Measurements from ENCODE around the gene TOR1AIP2. TPM values are rescaled to one million over a fixed set of nuclear protein-coding genes. Genes with fewer than 3 reads are reported as not detected.

The TOR1AIP2 gene
- total RNA-seq, 1 donor from 2014 or later = 49.4 TPM

- CTCF ChIA-PET = interaction anchor here (2.4 kb wide), 1 partner anchor 11 kb away, joined by 19 read pairs; no protein-coding TSS in a partner anchor
Observed at GRCh38 chr1:179821524-179821923, 56.1 kb downstream of the TOR1AIP2 start.

DNA sequence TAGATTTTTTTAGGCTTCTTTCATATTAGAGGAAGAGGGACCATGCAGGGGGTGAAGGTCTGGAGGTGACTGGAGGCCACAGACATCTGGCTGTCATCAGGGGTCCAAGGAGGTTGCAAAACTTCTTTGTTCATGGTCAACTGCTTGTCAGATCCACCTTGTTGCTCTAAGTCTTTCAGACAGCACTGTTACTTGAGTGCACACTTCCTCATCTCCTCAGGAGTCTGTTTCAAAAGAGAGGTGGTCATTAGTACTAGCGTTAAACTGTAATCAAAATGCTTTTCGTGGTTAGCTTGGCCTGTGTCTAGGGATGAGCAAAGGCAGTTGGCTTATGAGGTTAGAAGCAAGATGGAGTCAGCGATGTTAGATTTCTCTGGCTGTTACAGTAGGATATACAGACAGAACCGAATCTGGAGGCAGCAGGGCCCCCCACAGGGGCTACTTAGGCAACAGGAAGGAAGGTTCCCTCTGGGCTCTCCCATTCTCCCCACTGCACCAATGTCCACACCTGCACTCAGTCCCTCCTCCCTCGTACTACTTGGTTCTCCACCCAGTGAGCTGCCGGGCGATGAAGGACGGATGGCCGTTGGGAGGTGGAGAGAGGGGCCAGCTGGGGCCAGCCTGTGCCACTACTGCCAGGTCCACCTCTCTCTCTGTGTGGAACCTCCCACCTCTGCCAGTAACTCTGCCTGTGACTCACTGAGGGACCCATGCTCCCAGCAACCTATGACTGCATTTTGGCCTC lies 57.2 kb downstream of the TOR1AIP2 start:
- POLR2A ChIA-PET = no interaction called here

More at GRCh38 chr1:179821524-179821923, 56.1 kb downstream of the TOR1AIP2 start:
- TF ChIP-seq, protein P1, sequence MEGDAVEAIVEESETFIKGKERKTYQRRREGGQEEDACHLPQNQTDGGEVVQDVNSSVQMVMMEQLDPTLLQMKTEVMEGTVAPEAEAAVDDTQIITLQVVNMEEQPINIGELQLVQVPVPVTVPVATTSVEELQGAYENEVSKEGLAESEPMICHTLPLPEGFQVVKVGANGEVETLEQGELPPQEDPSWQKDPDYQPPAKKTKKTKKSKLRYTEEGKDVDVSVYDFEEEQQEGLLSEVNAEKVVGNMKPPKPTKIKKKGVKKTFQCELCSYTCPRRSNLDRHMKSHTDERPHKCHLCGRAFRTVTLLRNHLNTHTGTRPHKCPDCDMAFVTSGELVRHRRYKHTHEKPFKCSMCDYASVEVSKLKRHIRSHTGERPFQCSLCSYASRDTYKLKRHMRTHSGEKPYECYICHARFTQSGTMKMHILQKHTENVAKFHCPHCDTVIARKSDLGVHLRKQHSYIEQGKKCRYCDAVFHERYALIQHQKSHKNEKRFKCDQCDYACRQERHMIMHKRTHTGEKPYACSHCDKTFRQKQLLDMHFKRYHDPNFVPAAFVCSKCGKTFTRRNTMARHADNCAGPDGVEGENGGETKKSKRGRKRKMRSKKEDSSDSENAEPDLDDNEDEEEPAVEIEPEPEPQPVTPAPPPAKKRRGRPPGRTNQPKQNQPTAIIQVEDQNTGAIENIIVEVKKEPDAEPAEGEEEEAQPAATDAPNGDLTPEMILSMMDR (IDR thresholded peaks at IDR 0.05) = no peak
- Mint-ChIP-seq H3K4me1 (no peaks in the 10 kb centered on the region), H3K27me3 (peaks cover 8% of the 10 kb centered on the region), H3K4me3 (no peak overlapping the region), H3K27ac (no peak overlapping the region), H3K9me3 (no peaks in the 10 kb centered on the region), H3K36me3 (ENCODE audit: low read depth) (no peaks in the 10 kb centered on the region)
- DNase-seq = no peak
- ATAC-seq (ENCODE audit: low read depth) = no peak
- intact Hi-C loops (cut with micrococcal nuclease) = no loop called here
- POLR2A ChIA-PET = no interaction called here

DNA sequence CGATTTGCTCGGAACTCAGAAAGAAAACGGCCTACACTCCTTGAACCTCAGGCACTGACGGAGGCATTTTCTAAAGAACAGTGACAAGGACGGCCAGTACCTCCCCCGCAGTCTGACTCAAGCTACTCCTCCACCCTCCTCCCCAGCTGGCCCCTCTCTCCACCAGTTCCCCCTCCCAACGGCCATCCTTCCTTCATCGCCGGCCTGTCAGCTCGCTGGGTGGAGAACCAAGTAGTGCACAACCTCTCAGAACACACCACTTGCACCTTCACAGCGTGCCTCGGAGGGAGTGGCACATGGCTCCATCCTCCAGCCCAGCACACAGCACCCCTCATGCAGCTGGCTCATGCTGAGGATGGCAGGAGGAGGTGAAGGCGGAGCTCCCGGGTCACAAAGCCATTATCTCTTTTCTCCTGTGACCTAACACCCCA lies 58.8 kb downstream of the TOR1AIP2 start:
- POLR2A ChIA-PET = no interaction called here
- ATAC-seq (ENCODE audit: low read depth) = no peak

More for the DNA sequence above, 57.2 kb downstream of the TOR1AIP2 start:
- Mint-ChIP-seq H3K4me3 (no peak overlapping the region), H3K27ac (no peak overlapping the region), H3K27me3 (peaks cover 8% of the 10 kb centered on the region), H3K9me3 (no peaks in the 10 kb centered on the region), H3K36me3 (ENCODE audit: low read depth) (no peaks in the 10 kb centered on the region), H3K4me1 (peaks cover 4% of the 10 kb centered on the region)
- CTCF ChIA-PET = interaction anchor here (3.7 kb wide), 1 partner anchor 10 kb away, joined by 21 read pairs; no protein-coding TSS in a partner anchor
- ATAC-seq (ENCODE audit: low read depth) (no peak), DNase-seq (no peak)
- TF ChIP-seq, protein P1 (IDR thresholded peaks at IDR 0.05) = no peak
- intact Hi-C loops (cut with micrococcal nuclease) = no loop called here

GRCh38 chr1:179818260-179818659 lies 59.3 kb downstream of the TOR1AIP2 start:
- Mint-ChIP-seq H3K36me3 (ENCODE audit: low read depth) (peaks cover 3% of the 10 kb centered on the region), H3K9me3 (no peaks in the 10 kb centered on the region), H3K27ac (no peak overlapping the region), H3K4me1 (peaks cover 19% of the 10 kb centered on the region), H3K27me3 (peaks cover 4% of the 10 kb centered on the region), H3K4me3 (no peak overlapping the region)
- ChIA-PET CTCF (interaction anchor here (1.8 to 3.7 kb wide), 2 partner anchors 8 to 10 kb away, joined by 5 to 21 read pairs; no protein-coding TSS in a partner anchor), POLR2A (no interaction called here)
- no peak for DNase-seq
- no peak for ATAC-seq (ENCODE audit: low read depth)
- intact Hi-C loops (cut with micrococcal nuclease) = no loop called here
- TF ChIP-seq, protein P1 (IDR thresholded peaks at IDR 0.05) = no peak

More for the DNA sequence above, 58.8 kb downstream of the TOR1AIP2 start:
- H3K4me1 Mint-ChIP-seq = peaks cover 19% of the 10 kb centered on the region
- H3K4me3 Mint-ChIP-seq = no peak overlapping the region
- H3K27me3 Mint-ChIP-seq = peaks cover 5% of the 10 kb centered on the region
- CTCF ChIA-PET = interaction anchor here (1.8 to 3.7 kb wide), 2 partner anchors 9 to 11 kb away, joined by 5 to 21 read pairs; no protein-coding TSS in a partner anchor
- intact Hi-C loops (cut with micrococcal nuclease) = no loop called here
- H3K9me3 Mint-ChIP-seq = no peaks in the 10 kb centered on the region
- peaks cover 3% of the 10 kb centered on the region for H3K36me3 Mint-ChIP-seq (ENCODE audit: low read depth)
- DNase-seq = no peak
- H3K27ac Mint-ChIP-seq = no peak overlapping the region
- TF ChIP-seq, protein P1 (IDR thresholded peaks at IDR 0.05) = no peak

DNA sequence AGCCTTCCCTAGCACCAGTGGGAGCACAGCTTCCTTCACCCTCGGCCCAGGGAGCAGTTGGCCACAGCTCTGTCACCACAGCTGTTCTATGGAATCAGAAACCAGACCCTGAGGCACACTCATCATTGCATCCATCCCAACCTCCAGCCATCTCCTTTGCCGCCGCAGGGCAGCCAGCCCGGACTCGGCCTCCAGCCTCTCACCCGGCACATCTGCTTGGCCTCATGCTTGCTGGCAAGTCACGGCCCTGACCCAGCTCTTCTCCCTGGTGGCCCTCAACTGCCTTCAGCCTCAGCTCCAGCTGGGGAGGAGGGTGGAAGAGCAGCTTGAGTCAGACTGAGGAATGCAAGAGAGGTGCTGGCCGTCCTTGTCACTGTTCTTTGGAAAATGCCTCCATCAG lies 59.8 kb downstream of the TOR1AIP2 start:
- Mint-ChIP-seq H3K36me3 (ENCODE audit: low read depth) (peaks cover 3% of the 10 kb centered on the region), H3K9me3 (no peaks in the 10 kb centered on the region), H3K27me3 (peaks cover 4% of the 10 kb centered on the region), H3K4me1 (peaks cover 19% of the 10 kb centered on the region), H3K4me3 (no peak overlapping the region), H3K27ac (no peak overlapping the region)
- CTCF ChIA-PET = interaction anchor here (1.8 to 3.7 kb wide), 2 partner anchors 8 to 10 kb away, joined by 5 to 21 read pairs; no protein-coding TSS in a partner anchor
- intact Hi-C loops (cut with micrococcal nuclease) = no loop called here
- POLR2A ChIA-PET = no interaction called here
- DNase-seq (no peak), ATAC-seq (ENCODE audit: low read depth) (no peak)
- TF ChIP-seq, protein P1 (IDR thresholded peaks at IDR 0.05) = no peak
